Measurements from ENCODE around the gene KRT31.
"Not testable (repeated sequence)": the region's sequence is repeated elsewhere in the genome, so short reads cannot be mapped to it uniquely, and the experiment has no call there.

Gene KRT31

DNA sequence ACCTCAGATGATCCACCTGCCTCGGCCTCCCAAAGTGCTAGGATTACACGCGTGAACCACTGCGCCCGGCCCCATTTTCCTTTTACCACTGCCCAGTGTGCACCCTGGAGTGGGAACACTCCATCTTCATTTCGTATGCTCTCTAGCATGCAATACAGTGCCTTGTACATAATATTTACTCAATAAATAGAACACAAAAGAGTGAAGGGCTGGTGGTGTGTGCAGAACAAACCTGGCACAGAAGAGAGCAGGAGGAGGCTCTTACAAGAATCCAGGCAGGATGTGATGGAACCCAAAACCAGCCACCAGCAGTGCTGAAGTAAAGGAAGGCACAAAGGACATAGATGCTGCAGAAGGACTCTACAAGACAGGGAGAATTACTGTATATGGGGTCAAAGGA is 19.7 kb upstream of the KRT31 start:
- DNase-seq = no peak

DNA sequence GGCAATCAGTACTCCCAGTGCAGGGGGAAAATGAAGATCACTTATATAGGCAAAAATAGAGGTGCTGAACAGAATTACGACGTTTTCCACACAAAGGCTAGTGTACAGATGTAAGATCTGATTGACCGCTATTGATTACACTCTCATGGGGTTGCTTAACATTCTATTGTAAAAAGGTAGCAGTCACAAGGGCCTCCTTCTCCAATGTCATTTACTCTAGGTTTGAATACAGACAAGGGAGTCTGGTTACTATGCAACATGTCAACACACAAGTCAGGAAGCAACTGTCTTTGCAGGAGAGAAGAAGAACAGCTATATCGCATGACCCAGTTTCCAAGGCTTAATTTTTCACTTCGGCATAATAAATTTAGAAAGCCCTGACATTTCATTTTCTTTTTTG is 19.1 kb upstream of the KRT31 start:
- DNase-seq = no peak

DNA sequence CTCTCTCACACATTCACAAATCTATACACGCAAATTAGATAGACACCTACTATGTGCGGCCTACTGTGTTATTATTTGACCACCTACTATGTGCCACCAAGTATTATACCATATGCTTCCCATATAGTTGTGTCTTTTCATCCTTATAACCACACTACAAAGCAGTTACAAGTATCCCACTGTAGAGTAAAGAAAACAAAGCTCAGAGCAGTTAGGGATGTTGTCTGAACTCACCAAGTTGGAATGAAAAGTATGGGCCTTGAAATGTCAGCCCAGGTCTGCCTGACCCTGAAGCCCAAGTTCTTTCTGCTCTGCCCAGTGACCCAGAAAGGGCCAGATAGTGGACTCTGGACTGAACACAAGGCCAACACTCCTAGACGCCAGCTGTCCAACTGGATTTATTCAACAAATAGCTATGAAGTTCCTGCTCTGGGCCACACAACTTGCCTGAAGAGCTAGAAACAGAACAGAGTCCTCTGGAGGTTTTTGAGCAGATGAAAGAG is 18.5 kb upstream of the KRT31 start:
- no peak for DNase-seq

DNA sequence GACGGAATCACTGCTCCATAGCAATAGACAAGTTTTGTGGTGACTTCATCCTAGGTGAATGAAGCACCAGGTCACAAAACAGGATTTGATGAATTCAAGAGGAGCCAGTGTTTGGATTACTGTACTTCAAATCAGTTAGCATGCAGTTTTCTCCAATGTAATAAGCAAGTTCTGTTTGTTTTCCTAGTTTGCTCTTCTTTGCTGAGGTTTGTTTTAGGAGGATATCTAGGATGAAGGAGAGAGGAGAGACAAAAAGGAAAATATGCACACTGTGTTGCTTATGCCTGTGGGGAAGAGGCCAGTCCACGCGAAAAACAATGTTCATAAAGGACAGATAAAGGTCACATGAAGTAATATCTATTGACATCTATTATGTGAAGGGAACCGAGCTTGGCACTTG is 18.0 kb upstream of the KRT31 start:
- DNase-seq = no peak

DNA sequence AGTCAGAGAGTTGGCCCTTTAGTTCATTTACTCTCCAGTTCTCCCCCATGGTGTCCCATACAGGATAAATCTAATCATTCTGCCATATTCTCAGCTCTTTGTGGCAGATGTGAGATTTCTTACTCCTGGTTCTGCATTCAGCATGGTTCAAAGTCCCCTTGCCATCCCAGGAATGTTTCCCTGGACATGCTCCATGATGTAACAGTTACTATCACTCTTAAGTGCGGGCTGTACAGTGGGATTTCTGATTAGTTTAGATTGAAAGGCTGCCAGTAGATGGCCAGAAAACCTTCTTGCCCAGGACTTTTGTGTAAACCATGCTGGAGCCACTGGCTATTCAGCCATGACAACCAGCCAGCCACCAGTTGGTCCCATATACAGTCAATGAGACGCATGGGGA is 16.6 kb upstream of the KRT31 start:
- no peak for DNase-seq

DNA sequence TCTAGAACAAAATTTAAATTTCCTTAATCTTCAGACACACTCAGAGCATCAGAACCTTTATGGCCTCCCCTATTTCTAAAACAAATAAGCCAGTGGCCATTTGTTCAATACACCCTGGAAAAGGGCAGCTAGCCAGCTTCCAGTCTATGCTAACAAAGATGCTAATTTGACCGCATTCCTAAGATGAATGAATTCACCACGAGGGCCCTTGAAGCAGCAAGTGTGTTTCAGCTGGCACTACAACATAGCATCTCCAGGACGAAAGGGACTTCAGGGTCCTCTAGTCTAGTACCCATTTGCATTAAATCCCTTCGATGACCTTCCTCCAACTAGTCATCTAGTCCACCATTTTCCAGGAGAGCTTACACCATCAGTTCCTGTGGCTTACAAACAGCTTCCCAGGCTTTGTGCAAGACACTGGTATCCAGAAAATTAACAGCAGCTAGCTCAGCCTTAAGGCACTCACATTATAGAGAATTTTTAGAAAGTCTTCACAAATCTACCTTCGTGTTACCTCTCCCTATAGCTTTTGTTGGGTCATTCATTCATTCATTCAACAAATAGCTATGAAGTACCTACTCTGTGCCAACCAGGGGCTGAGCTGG is 16.0 kb upstream of the KRT31 start:
- no peak for DNase-seq

DNA sequence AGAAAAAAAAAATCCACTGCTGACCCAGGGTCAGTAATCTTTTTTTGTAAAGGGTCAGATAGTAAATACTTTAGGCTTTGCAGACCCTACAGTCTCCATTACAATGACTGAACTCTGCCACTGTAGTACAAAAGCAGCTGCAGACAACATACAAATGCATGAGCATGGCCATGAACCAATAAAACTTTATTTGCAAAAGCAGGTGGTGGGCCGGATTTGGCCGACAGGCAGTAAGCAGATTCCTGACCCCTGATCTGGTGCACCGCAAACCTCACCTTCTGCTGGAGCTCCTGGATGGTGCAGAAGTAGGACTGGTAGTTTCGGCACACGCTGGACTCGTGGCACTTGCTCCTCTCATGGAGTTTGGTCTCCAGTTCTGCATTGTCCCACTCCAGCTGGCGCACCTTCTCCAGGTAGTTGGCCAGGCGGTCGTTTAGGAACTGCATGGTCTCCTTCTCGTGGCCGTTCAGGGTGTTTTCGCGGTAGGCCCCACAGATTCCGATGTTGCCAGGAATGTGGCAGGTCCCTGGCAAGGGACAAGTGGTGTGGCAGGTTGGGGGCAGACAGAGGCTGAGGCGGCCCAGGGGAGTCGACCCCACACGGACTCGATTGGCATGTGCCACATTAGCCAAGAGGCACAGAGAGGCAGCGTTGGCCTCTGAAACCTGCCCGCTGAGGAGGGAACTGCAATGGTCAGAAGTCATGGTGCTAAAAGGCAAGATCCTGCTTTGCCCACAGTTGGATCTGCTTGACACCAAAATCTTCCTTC is 13.8 kb upstream of the KRT31 start:
- no peak for DNase-seq

DNA sequence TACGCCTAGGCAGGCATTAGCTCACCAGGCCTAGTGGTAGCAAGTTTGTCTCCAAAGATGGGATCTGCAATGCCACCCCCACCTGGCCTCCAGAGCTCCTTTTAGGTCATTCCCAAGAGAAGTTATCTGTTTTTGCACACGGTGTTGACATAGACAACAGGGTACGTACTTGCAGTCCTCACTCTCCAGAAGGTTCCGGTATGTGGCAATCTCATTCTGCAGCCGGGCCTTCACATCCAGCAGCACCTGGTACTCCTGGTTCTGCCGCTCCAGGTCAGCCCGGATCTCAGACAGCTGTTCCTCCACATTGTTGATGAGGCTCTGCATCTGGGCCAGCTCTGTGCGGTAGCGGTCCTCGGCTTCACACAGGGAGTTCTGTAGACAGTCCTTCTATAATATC is 9.8 kb upstream of the KRT31 start:
- DNase-seq = no peak

DNA sequence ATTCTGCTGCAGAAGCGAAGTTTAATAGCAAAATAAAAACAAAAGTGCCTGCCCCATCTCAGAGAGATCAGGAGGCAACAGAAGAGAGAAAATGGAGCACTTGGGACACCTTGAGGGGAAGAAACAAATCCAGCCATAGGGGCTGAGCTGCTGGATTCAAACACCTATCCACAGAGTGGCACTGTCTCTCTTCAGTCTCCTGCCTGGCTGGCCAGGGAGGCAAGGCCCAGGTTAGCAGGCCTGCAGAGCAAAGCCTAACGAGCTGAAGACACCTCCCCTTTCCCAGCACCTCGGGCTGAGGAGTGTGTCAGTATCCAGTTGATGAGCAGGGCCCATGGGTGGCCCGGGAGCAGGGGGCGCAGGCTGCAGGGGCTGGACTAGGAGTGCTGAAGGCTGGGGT is 8.8 kb upstream of the KRT31 start:
- no peak for DNase-seq

DNA sequence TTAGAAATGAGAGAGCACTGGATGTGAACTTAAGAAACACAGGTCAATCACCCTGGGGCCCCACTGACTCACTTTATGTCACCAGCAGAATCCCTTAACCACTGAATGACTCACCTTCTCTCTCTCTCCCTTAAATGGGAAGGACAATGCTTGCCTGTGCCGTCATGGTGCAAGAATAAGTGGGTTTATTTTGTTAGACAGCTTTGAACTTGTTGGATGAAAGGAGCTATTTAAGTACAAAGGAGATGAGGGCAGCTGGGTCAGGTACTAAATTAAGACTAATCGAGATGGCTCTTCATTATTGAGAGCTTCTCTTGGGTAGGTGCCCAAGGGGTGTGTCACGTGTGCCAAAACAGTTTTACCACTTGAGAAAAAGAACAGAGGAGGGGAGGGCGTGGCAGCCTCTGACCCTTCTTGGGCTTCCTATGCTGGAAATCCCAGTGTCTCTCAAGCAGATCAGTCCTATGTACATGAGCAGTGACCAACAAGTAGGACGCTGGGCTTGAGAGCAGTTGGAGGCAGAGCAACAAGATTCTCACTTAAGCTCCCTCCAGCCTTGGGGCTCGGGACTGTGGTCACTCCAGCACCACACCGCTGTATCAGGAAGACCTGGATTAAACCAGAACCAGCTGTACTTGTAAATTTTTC is 6.7 kb upstream of the KRT31 start:
- peak; percentile 79 for DNase-seq

DNA sequence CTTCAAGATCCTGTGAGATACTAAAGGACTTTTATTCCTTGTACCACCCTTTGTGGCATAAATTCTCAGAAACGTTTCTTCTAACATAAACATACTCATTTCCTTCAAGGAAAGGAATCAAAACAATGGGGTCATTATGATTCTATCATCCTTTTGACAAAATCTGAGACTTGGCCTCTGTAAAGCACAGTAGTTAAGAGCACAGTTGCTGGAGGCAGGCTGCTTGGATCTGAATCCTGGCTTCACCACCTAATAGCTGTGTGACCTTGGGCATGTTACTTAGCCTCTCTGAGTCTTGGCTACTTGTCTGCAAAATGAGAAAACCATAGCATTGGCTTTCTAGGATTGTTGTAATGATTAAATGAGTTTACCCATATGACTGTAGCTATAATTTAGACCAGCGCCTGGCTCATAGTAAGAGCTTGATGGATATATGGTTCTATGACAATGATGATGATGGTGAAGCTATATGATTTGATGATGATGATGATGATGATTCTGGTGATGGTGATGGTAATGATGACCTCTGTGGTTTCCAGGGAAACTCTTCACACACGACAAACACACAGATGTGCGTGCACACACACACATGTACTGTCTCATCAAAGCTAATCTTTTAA is 6.1 kb upstream of the KRT31 start:
- no peak for DNase-seq

DNA sequence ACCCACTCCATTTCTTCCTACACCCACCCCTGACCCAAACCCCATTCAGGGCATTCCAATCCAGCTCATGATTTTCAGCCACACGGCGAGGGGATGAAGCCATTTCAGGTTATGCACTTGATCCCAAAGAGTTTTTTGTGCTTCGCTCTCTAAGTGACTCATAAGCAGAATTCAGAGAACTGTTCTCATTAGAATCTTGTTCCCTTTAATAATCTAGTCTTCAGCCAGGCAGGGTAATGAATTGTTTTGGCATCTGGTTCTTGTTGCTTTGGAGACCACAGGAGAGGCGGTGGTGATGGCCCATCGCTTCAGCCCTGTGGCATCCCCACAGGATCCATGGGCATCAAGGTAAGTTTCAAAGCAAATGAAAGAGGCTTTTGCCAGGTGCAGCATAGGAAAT is 4.8 kb upstream of the KRT31 start:
- no peak for DNase-seq

DNA sequence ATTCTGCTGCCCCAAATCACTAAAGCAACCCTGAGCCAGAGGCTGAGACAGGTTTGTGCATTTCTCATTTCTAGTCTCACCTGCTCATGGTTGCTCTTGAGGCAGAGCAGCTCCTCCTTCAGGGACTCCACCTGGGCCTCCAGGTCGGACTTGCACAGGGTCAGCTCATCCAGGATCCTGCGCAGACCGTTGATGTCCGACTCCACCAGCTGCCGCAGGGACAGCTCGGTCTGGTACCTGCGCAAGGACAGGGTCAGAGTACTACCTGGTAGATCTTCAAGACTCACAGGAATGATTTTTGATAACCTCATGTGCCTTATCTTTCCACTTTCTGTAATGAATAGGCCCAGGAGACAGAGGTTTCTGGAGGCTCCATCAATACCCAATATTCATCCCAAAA is 1.1 kb downstream of the KRT31 start:
- no peak for DNase-seq

DNA sequence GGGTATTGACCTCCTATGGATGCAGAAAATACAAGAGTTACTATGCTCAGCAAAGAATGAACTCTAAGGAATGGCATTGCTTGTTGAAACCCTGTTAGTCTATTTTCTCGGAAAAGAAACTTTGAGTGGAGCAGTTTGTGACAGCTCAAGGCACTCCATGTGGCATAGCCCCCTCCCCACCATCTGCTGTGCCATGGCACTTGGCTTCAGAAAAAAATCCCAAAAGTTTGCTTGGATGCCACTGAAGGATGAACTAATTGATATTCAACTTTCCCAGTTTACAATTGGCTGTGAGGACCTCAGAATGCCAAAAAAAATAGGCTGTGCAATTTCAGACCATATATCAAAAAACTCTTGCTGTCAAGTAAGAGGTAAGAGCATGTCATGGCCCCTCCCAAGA is 1.8 kb downstream of the KRT31 start:
- no peak for DNase-seq

DNA sequence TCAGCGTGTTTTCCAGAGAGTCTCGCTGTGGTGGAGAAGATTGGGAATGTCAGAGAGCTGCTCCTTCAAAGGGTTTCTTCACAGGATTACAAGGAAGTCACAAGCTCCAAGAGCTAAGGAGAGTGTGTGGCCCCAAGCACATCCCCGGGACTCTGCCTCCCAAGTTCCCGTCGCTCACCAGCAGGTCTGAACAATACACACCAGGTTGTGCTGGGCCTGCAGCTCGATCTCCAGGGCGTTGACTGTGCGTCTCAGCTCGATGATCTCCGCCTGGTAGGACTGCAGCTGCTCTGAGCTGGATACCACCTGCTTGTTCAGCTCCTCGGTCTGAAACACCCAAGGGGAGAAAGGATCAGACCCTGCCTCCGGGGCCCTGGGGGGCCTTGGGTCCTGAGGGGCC is 2.4 kb downstream of the KRT31 start:
- not testable (repeated sequence) for DNase-seq

DNA sequence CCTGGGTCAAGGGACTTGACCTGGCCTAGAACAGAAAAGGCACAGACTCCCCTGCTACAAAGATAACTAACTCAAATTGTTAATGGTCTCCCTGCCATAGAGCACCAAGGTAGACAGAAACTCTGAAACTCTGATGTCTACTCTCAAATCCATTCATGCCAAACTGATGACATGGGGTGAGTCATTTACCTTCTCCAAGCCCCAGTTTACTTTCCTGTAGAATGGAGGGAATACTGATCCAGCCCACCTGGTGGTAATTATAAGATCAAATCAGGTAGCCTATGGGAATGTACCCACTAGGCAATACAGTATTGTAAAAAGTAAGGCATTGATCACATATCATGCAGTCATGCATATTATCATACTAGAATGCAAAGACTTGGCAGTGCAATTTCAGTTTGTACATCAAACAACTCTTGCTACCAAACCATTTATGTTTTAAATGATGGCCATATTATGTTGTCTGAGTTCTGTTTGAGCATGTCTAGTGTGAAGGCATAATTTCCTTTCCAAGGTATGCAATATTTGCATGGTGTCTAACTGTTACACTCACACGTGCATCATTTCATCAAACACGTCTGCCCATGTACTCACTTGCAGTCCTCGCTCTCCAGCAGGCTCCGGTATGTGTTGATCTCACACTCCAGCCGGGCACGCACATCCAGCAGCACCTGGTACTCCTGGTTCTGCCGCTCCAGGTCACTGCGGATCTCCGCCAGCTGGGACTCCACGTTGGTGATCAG is 3.0 kb downstream of the KRT31 start:
- DNase-seq = no peak

DNA sequence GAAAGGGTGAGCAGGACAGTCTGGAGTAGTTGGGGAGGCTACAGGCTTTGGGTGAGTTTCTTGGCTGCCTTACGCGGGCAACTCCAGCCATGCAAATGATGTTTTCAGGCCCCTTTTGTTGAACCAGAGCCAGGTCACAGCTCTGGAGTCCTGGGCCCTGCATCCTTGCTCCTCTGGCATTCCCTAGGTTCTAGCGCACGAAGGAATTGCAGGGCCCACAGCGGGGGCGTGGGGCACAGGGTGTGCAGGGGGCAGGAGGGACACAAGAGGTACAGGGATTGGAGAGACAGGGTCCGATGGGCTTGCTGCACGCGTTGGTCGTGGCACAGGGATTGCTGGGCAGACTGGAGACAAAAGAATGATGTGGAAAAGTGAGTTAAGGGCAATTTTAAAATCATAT is 3.6 kb downstream of the KRT31 start:
- DNase-seq = no peak

DNA sequence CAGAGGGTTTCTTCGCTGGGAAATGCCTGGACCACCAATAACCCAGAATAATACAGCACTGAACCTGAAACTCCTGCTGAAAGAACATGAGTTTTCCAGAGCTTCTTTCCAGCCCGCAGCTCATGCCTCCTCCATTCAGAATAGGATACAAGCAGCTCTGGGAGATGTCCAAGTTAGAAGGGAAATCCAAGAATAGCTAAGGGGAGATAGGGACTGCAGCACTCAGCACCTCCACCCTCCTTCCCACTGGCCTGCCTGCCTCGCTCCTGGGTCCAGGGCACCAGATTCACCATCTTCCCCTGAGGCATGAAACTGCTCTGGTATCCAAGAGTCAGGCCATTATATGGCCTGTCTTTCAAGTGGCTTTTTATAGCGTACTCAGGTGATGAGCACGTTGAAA is 4.1 kb downstream of the KRT31 start:
- no peak for DNase-seq

DNA sequence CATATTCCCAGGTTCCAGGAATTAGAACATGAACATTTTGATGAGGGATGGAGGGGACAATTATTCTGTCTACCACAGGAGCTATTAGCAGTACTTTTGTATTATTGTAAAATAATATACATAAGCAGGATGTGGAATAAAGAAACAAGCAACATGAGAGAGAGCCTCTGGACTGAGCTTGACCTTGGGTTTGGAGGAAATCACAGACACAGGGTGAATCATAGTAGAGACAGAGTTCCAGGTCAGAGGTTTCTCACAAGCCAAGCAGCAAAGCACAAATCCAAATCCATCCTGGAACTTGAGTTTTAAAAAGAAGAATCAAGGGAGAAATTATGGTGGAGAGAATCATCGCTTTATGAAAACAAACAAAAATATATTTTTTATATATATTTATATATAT is 5.1 kb downstream of the KRT31 start:
- DNase-seq = no peak

DNA sequence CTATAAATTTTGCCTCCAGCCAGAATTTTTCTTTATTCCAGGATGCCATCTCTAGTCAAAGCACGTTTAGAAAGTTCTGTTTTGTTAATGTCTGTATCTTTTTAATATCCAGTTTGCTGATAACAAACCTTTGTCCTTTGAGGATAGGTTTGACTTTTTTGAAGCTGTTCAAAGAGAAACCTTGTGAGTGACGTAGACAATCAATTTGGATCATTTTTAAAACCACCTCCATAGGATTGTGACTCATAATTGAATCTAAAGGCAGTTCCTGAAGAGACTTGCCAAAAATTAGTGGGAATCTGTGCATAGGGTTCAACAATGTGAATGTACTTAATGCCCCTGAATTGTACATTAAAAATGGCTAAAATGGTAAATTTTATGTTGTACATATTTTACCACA is 5.9 kb downstream of the KRT31 start:
- DNase-seq = no peak

DNA sequence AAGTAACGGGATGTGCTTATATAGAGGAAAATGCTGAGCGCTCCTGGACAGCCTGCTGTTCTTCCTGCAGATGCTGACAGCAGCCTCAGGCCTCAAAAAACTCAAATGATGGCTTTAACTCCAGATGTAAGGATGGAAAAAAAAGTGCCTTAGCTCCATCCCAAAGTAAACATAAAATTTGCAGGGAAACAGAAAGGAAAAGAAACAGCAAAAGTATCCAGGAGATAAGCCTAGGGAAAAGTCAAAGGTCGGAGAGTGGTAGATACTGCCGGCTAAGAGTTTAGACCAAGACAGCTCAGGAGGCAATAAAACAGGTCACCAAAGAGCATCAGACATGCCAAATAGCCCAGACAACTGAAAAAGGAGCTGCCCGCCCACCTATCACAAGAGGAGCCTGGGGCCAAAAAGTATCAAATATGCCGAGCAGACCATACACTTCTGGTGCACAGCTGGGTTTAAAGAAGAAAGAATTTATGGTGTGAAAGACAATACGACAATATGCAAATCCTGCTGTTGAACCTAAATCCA is 6.9 kb downstream of the KRT31 start:
- DNase-seq = no peak

DNA sequence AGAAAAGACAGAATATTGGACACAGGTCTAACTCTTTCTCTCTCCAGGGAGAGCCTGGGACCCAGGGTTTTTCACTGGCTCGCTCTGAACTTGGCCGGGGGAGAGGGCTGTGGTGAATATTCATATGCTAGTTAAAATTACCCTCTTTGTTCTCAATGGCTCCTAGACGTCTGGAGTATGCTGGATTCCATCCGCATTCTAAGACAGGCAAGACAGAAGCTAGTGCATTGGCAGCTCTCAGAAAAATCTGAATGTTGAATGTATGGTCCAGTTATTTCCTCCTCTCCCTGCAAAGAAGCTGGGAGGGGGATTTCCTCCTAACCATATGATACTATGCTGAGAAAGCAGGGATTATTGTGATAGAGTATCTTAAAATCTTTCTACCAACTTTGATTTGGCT is 9.7 kb downstream of the KRT31 start:
- no peak for DNase-seq

DNA sequence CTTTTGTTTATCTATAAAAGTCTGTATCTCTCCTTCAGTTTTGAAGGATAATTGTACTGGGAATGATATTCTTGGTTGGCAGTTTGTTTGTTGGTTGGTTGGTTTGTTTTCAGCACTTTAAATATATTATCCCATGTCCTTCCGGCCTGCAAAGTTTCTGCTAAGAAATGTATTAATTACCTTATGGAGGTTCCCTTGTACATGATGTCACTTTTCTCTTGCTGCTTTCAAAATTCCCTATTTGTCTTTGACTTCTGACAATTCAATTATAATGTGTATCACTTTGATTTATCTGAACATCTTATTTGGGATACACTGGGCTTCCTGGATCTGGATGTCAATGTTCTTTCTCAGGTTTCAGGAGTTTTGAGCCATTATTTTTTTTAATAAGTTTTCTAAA is 11.2 kb downstream of the KRT31 start:
- no peak for DNase-seq
